Measurements from ENCODE around the gene GRIP2. TPM values are rescaled to one million over a fixed set of nuclear protein-coding genes. Genes with fewer than 3 reads are reported as not detected.

The GRIP2 gene
- total RNA-seq, 6 experiments from 2014 or later: 0.04 to 0.44 (median 0.33) TPM; not detected in 1

GRCh38 chr3:14457999-14458398 is 82.1 kb downstream of the GRIP2 start:
- intact Hi-C loops (cut with DNase I): no loop called here
- Histone ChIP-seq H3K27me3 (no peaks in the 10 kb centered on the region), H3K27ac (no peak overlapping the region), H3K36me3 (no peaks in the 10 kb centered on the region), H3K9me3 (no peaks in the 10 kb centered on the region), H3K4me3 (no peak overlapping the region), H3K4me1 (peaks cover 0 to 2% (median 0%) of the 10 kb centered on the region in 4 donors)
- DNase-seq (no peak), ATAC-seq (peak in 1 of 4 donors; percentile 19)
- 51% methylated on average over 7 of the region's 9 CpGs for WGBS (ENCODE audit: insufficient coverage, low coverage, low lambda C conversion rate, missing lambda C conversion rate)
- TF ChIP-seq CTCF (IDR thresholded peaks at IDR 0.05): no peak

- no peak for DNase-seq
- no peak overlapping the region for H3K27ac ChIP-seq
- TF ChIP-seq POLR2A (IDR thresholded peaks at IDR 0.05) (no peak), CTCF (IDR thresholded peaks at IDR 0.05) (no peak)
- H3K36me3 ChIP-seq: no peaks in the 10 kb centered on the region
- 75% methylated on average over 4 of the region's 5 CpGs for WGBS (ENCODE audit: insufficient coverage, low coverage, low lambda C conversion rate, missing lambda C conversion rate)
- H3K9me3 ChIP-seq: no peaks in the 10 kb centered on the region
- peaks cover 0 to 2% (median 0%) of the 10 kb centered on the region in 4 donors for H3K4me1 ChIP-seq
- intact Hi-C loops (cut with DNase I): no loop called here
- H3K27me3 ChIP-seq: no peaks in the 10 kb centered on the region
- no peak for ATAC-seq
- H3K4me3 ChIP-seq: no peak overlapping the region
Measured at GRCh38 chr3:14457481-14457880, 82.7 kb downstream of the GRIP2 start.

- Histone ChIP-seq H3K27ac (no peak overlapping the region), H3K9me3 (no peaks in the 10 kb centered on the region), H3K4me3 (no peak overlapping the region), H3K4me1 (peaks cover 0 to 2% (median 0%) of the 10 kb centered on the region in 4 donors), H3K27me3 (no peaks in the 10 kb centered on the region), H3K36me3 (no peaks in the 10 kb centered on the region)
- WGBS (ENCODE audit: insufficient coverage, low coverage, low lambda C conversion rate, missing lambda C conversion rate): 93% methylated on average over 3 of the region's 8 CpGs
- no peak for DNase-seq
- no peak for ATAC-seq
- intact Hi-C loops (cut with DNase I): no loop called here
- TF ChIP-seq POLR2A (IDR thresholded peaks at IDR 0.05): no peak
- no peak for TF ChIP-seq CTCF (IDR thresholded peaks at IDR 0.05)
Measured at GRCh38 chr3:14456794-14457193, 83.3 kb downstream of the GRIP2 start.

- no peaks in the 10 kb centered on the region for H3K36me3 ChIP-seq
- H3K4me1 ChIP-seq: peaks cover 0 to 2% (median 0%) of the 10 kb centered on the region in 4 donors
- H3K27me3 ChIP-seq: no peaks in the 10 kb centered on the region
- intact Hi-C loops (cut with DNase I): no loop called here
- no peaks in the 10 kb centered on the region for H3K9me3 ChIP-seq
- no peak overlapping the region for H3K4me3 ChIP-seq
- H3K27ac ChIP-seq: no peak overlapping the region
- no CpG with 5 or more reads among the region's 6 CpGs for WGBS (ENCODE audit: insufficient coverage, low coverage, low lambda C conversion rate, missing lambda C conversion rate)
- TF ChIP-seq POLR2A (IDR thresholded peaks at IDR 0.05) (no peak), CTCF (IDR thresholded peaks at IDR 0.05) (no peak)
- ATAC-seq: no peak
- DNase-seq: no peak
Measured at GRCh38 chr3:14455571-14456317, 84.4 kb downstream of the GRIP2 start.
